Activated T-helper 2 cell treated with anti-CD3 and anti-CD28 coated beads, Interferon-gamma antibody, Interleukin-2, Interleukin-4, amounts not matched to agents 10 μg/mL and 5 μg/mL and 100 μg/mL, durations not matched to agents 14 hours and 24 hours and 36 hours (primary cell): ENCODE results near the gene ZNF582. TPM values are rescaled to one million over a fixed set of nuclear protein-coding genes. Genes with fewer than 3 reads are reported as not detected.

ENCODE experiments used
- DNase-seq: peaks from one replicate; pipeline ENCODE4 v3.0.0; 2021; ENCODE audit warnings: low spot score
- H3K27ac Mint-ChIP-seq: one replicate; pipeline ENCODE4 v1.8.0; 2021; ENCODE audit warnings: mixed read lengths
- H3K27me3 Mint-ChIP-seq: one replicate; pipeline ENCODE4 v1.8.0; 2021; ENCODE audit warnings: low read depth, mixed read lengths
- H3K36me3 Mint-ChIP-seq: one replicate; pipeline ENCODE4 v1.8.0; 2021; ENCODE audit warnings: low read depth, mixed read lengths
- H3K4me1 Mint-ChIP-seq: one replicate; pipeline ENCODE4 v1.8.0; 2021; ENCODE audit warnings: low read depth, mixed read lengths
- H3K4me3 Mint-ChIP-seq: one replicate; pipeline ENCODE4 v1.8.0; 2021; ENCODE audit warnings: low read depth, mild to moderate bottlenecking, moderate library complexity, mixed read lengths
- H3K9me3 Mint-ChIP-seq: one replicate; pipeline ENCODE4 v1.8.0; 2021; ENCODE audit warnings: mixed read lengths
- intact Hi-C: fragments of 100-400 bp; cut with micrococcal nuclease; formaldehyde crosslinking; loops from one replicate; pipeline ENCODE4 v1.15.1; 2023
- total RNA-seq: library from RNA; stranded (reverse); gene quantifications from 2 replicates; pipeline ENCODE4 v1.2.3, GENCODE V29; 2022

Gene ZNF582
- total RNA-seq, 1 donor from 2014 or later, result 1.3 TPM

DNA sequence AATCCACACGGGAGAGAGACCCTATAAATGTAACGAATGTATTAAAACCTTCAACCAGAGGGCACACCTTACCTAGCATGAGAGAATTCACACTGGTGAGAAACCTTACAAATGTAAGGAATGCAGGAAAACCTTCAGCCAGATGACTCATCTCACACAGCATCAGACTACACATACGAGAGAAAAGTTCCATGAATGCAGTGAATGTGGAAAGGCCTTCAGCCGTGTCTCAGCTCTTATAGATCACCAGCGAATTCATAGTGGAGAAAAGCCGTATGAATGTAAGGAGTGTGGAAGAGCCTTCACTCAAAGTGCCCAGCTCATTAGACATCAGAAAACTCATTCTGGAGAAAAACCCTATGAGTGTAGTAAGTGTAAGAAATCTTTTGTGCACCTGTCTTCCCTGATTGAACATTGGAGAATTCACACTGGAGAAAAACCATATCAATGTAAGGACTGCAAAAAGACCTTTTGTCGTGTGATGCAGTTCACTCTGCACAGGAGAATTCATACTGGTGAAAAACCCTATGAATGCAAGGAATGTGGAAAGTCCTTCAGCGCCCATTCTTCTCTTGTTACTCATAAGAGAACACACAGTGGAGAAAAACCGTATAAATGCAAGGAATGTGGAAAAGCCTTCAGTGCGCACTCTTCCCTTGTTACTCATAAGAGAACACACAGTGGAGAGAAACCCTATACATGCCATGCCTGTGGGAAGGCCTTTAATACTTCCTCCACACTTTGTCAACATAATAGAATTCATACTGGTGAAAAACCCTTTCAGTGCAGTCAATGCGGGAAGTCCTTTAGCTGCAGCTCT, 16.0 kb downstream of the ZNF582 start:
- H3K9me3 Mint-ChIP-seq, result peaks cover 85% of the 10 kb centered on the region

DNA sequence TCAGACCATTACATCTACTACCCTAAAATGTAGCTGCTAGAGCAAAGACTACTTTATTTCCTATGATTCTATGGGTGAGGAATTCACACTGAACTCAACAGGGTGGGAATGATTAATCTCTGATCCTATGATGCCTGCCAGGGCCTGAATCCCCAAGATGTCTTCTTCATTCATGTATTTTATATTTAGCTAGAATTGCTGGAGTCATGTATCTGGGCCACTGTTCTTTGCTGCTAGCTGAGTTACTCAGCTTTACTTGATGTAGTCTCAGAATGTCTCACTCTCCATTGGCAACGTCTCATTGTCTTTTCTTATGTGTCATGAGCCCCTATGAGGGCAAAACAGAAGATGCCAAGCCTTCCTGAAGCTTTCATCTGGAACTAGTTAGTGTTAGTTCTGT, 21.1 kb downstream of the ZNF582 start:
- H3K36me3 Mint-ChIP-seq, result peaks cover 77% of the 10 kb centered on the region
- H3K27me3 Mint-ChIP-seq, result no peaks in the 10 kb centered on the region
- H3K4me3 Mint-ChIP-seq, result no peak overlapping the region
- DNase-seq, result no peak
- no peak overlapping the region for H3K27ac Mint-ChIP-seq
- peaks cover 7% of the 10 kb centered on the region for H3K4me1 Mint-ChIP-seq
- intact Hi-C loops, result no loop called here
- H3K9me3 Mint-ChIP-seq, result peaks cover 75% of the 10 kb centered on the region

More for the DNA sequence above, 16.0 kb downstream of the ZNF582 start:
- peaks cover 60% of the 10 kb centered on the region for H3K36me3 Mint-ChIP-seq
- no peak for DNase-seq
- intact Hi-C loops, result no loop called here
- H3K4me3 Mint-ChIP-seq, result no peak overlapping the region
- no peak overlapping the region for H3K27ac Mint-ChIP-seq
- no peaks in the 10 kb centered on the region for H3K4me1 Mint-ChIP-seq
- no peaks in the 10 kb centered on the region for H3K27me3 Mint-ChIP-seq

DNA sequence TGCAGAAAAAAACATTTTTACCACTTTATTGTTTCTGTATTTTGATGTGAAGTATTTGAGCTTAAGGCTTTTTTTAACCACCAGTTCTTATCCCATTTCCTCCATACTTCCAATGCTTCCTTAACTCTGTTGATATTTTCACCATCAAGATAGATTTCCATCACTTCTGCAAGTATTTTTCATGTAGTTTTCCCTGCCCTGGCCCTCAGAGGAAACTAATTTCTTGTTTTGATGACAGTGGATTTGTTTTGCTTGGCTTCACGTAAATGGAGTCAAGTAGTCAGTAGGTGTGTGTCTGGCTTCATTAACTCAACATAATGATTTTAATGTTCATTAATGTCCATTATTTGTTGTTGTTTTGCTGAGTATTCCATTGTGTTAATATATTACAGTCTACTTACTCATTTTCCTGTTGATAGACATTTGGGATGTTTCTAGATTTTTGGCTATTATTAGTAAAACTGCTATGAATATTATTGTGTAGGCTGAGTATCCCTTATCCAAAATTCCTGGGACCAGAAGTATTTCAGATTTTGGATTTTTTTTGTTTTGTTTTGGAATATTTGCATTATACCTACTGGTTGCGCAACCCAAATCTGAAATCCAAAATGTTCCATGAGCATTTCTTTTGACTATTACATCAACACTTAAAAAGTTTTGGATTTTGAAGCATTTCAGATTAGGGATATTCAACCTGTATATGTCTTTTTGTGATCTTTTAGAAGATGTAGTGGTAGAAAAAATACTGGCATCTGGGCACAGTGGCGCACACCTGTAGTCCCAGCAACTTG, 23.3 kb downstream of the ZNF582 start:
- Mint-ChIP-seq H3K4me1 (peaks cover 7% of the 10 kb centered on the region), H3K27ac (no peak overlapping the region), H3K27me3 (no peaks in the 10 kb centered on the region), H3K36me3 (peaks cover 64% of the 10 kb centered on the region), H3K4me3 (peak overlapping the region; percentile 49), H3K9me3 (peaks cover 73% of the 10 kb centered on the region)
- DNase-seq, result no peak
- intact Hi-C loops, result no loop called here

DNA sequence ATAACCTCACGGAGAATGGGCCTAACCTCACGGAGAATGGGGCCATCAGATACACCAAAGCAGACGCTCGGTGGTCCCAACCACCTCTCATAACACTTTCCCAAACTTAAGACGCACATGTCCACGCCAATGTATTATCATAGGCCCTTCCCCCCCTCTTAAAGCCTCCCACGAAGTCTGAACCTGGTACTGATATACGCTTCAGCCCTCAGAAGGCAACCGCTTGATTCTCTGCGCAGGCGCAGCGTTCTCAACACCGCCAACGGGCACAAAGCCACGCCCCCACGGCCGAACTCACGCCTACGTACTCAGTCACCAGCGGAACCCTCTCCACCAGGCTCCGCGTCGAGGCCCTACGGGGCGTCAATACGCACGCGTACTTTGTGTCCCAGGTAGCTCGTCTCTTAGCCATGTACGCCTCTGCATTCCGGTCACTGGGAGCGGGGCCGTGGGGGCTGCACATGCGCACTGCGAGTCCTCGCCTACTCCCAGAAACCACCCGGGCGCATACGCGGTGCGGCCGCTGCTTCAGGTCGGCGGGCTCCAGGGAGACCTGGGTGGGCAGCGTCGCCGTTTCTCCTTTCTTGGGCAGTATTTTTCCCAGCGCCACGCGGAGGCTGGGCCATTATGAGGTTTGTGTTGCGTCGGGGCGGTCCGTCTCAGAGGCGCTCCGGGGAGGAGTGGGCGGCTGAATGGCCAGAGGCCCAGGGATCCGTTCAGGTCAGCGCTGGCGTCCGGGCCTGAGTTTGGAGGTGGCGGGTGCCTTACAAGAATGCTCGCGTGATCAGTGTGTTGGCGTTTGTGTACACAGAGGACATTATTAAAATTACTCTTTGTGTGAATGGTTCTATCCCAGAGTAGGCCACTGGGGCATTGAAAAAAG, 25.3 kb downstream of the ZNF582 start:
- Mint-ChIP-seq H3K27ac (peak overlapping the region; percentile 80), H3K27me3 (no peaks in the 10 kb centered on the region), H3K36me3 (peaks cover 44% of the 10 kb centered on the region), H3K9me3 (peaks cover 70% of the 10 kb centered on the region), H3K4me1 (peaks cover 7% of the 10 kb centered on the region), H3K4me3 (peak overlapping the region; percentile 83)
- DNase-seq, result peak; percentile 70
- intact Hi-C loops, result no loop called here

DNA sequence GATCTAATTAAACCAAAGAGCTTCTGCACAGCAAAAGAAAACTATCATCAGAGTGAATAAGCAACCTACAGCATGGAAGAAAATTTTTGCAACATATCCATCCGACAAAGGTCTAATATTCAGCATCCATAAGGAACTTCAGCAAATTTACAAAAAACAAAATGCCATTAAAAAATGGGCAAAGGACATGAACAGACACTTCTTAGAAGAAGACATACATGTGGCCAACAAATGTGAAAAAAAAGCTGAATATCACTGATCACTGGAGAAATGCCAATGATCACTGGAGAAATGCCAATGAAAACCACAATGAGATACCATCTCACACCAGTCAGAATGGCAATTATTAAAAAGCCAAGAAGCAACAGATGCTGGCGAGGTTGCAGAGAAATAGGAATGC, 32.5 kb downstream of the ZNF582 start:
- Mint-ChIP-seq H3K4me3 (no peak overlapping the region), H3K9me3 (peaks cover 66% of the 10 kb centered on the region), H3K36me3 (no peaks in the 10 kb centered on the region), H3K27ac (no peak overlapping the region), H3K4me1 (no peaks in the 10 kb centered on the region), H3K27me3 (no peaks in the 10 kb centered on the region)
- DNase-seq, result no peak
- intact Hi-C loops, result no loop called here

DNA sequence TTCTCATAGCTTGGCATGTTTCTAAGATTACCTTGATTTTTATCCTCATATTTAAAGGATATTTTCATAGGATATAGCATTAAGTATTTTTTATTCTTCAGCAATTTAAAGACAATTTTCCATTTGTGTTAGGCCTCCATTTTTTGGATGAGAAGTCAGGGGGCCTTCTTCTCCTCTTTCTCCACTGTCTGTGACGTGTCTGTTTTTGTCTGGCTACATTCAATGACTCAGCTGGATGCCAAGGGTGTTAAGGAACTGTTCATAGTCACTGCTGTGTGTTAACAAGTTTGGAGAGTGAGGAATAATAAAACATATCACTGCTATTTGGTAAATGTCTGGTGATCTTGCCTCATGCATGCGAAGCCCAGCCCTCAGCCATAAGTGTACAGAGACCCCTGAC, 36.4 kb downstream of the ZNF582 start:
- Mint-ChIP-seq H3K4me1 (no peaks in the 10 kb centered on the region), H3K27ac (no peak overlapping the region)
- intact Hi-C loops, result no loop called here

DNA sequence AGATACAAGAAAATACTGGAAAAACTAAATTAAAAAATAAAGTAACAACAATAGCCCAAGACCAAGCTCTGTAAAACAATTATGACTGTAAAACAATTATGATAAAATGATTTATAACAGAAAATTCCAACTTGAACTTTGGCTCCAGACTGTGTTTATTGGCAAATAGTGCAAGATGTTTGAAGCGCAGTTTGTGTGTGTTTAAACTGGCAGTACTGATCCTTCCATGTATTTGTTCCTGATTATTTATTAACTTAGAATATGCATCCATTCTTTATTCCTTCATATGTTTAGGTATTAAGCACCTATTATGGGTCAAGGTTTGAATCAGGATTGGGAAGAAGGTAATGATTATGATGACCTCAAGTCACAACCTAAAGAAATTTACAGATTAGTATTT, 37.8 kb downstream of the ZNF582 start:
- Mint-ChIP-seq H3K4me1 (no peaks in the 10 kb centered on the region), H3K27me3 (no peaks in the 10 kb centered on the region), H3K9me3 (peaks cover 29% of the 10 kb centered on the region), H3K36me3 (no peaks in the 10 kb centered on the region), H3K4me3 (no peak overlapping the region), H3K27ac (no peak overlapping the region)
- DNase-seq, result no peak
- intact Hi-C loops, result no loop called here

More for the DNA sequence above, 36.4 kb downstream of the ZNF582 start:
- no peak for DNase-seq
- Mint-ChIP-seq H3K4me3 (no peak overlapping the region), H3K9me3 (peaks cover 39% of the 10 kb centered on the region), H3K27me3 (no peaks in the 10 kb centered on the region), H3K36me3 (no peaks in the 10 kb centered on the region)

DNA sequence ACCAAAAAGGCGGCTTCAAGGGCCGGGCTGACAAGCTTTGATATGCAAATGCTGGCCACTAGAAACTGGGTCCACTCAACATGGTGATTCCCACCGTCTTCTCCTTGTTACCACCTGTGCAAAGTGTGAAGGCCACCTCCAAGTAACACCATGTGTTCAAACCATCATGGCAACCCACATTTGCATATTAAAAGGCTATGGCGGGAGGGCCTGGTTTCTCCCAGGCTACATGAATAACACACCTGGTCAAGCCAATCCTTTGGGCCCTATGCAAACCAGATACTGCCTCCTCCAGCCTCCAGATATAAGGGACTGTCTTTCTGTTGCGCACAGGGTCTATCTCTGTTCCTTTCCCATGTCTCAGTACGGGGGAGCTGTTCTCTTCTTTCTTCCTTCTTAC, 42.1 kb downstream of the ZNF582 start:
- Mint-ChIP-seq H3K9me3 (no peaks in the 10 kb centered on the region), H3K27me3 (no peaks in the 10 kb centered on the region), H3K4me1 (no peaks in the 10 kb centered on the region), H3K4me3 (no peak overlapping the region), H3K27ac (no peak overlapping the region), H3K36me3 (no peaks in the 10 kb centered on the region)
- intact Hi-C loops, result no loop called here
- DNase-seq, result no peak

DNA sequence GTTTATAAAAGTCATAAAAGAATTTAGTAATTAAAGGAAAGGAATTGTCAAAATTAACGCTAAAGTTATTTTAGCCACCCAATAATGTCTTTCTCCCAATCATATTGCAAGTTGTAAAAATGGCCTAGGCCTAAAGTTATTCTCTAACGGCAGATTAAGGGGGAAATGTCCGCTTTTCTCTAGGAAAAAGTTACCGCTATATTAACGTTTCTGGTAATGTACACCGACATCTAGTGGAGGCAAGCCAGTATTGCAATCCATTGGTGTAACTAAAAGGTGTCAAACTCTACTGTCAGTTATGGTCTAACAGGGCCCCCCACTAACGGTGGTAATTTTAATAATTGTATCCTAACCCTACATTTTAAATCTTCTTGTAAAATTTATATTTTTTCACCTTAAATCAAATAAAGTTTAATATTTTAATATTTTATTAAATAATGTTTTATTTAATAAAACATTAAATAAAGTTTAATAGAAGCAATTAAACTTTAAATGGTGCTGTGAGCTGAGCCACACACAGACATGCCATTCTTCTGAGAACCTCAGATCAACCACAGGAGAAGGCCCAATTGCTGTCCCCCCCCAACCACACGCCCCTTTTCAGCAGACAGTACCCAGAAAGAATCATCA, 42.8 kb downstream of the ZNF582 start:
- Mint-ChIP-seq H3K9me3 (no peaks in the 10 kb centered on the region), H3K4me3 (no peak overlapping the region), H3K27me3 (no peaks in the 10 kb centered on the region), H3K36me3 (no peaks in the 10 kb centered on the region), H3K27ac (no peak overlapping the region), H3K4me1 (no peaks in the 10 kb centered on the region)
- intact Hi-C loops, result no loop called here
- no peak for DNase-seq

DNA sequence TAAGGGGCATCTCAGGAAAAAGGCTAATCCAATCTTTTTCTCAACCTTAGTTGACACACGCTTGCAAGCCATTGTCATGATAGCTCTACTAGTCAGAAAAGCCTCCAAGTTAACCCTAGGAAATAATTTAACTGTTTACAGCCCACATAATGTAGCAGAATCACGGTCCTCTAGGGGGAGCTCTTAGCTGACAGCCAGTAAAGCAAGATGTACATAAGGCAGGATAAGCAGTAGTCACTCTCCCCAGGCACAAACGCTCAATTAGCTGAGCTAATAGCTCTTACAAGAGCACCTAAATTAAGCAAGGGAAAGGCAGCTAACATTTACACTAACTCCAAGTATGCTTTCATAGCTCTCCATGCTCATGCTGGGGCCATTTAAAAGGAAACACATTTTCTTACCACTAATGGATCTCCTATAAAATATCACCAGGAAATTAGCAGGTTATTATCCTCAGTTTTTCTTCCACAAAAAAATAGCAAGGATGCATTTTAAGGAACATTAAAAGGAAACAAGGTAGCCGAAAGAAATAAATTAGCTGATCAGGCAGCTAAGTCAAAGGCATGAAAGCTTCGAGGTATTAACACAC, 45.0 kb downstream of the ZNF582 start:
- Mint-ChIP-seq H3K4me3 (no peak overlapping the region), H3K36me3 (no peaks in the 10 kb centered on the region), H3K27ac (no peak overlapping the region), H3K27me3 (no peaks in the 10 kb centered on the region), H3K4me1 (no peaks in the 10 kb centered on the region), H3K9me3 (peaks cover 4% of the 10 kb centered on the region)
- intact Hi-C loops, result no loop called here
- no peak for DNase-seq

DNA sequence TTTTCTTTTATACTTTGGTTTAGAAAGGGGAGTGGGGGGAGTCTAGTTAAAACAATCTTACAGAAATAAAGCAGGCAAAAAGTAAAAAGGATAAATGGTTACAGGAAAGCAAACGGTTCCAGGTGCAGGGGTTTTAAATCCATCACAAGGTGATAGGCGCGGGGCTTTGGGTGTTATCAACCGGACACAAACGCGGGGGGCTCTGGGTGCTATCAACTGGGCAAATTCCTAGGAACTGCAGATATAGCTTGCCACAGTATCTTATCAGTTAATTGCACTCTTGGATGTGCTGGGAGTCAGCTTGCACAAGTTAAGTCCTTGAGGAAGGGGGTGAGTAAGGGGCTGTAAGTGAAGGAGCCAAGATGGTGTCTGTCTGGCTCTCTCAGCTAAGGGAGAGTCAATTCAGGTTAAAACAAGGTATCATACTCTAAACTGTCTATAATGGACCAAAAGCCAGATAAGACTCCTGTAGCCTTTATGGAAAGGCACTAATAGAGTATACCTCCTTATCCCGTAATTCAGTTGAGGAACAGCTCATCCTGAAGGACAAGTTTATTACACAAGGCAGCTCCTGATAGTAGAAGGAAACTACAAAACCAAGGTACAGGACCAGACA, 46.1 kb downstream of the ZNF582 start:
- H3K36me3 Mint-ChIP-seq, result no peaks in the 10 kb centered on the region
- H3K27me3 Mint-ChIP-seq, result no peaks in the 10 kb centered on the region
- no peaks in the 10 kb centered on the region for H3K4me1 Mint-ChIP-seq
- H3K9me3 Mint-ChIP-seq, result peaks cover 15% of the 10 kb centered on the region
- no peak for DNase-seq
- H3K27ac Mint-ChIP-seq, result no peak overlapping the region
- intact Hi-C loops, result no loop called here
- no peak overlapping the region for H3K4me3 Mint-ChIP-seq

DNA sequence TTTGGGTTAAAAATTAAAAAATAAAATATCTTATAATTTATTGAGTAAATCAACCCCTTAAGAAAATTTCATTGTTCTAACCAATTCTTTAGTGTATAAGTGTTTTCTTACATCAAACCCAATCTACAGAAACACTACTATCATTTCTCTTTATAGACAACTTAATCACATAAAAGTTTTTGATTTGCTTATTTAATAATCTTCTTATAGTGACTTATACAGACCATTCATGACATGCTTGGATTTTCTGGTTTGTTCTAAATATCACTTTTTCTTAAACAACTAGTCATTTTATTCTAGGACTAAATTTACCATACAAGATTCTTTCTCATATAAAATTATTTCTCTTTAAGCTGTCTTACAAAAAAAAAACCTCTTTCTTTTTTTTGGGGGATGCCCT, 51.4 kb downstream of the ZNF582 start:
- H3K9me3 Mint-ChIP-seq, result peaks cover 26% of the 10 kb centered on the region
- DNase-seq, result no peak
- H3K36me3 Mint-ChIP-seq, result no peaks in the 10 kb centered on the region
- H3K27ac Mint-ChIP-seq, result no peak overlapping the region
- no peak overlapping the region for H3K4me3 Mint-ChIP-seq
- H3K27me3 Mint-ChIP-seq, result no peaks in the 10 kb centered on the region
- no peaks in the 10 kb centered on the region for H3K4me1 Mint-ChIP-seq
- intact Hi-C loops, result no loop called here
